GM12878 (cell line): Measurements from ENCODE around the gene KCNK1. TPM values are rescaled to one million over a fixed set of nuclear protein-coding genes. Genes with fewer than 3 reads are reported as not detected.

Experiments
- ATAC-seq: fragments of 200-7000 bp; cut with Tn5 transposase; 3 replicates; pipeline ENCODE4 v1.9.1; 2020; ENCODE audit warnings: mild to moderate bottlenecking, moderate library complexity
- BruUV-seq: library from RNA; stranded (reverse); fragments of 400-500 nt; replicated peaks from 2 replicates; lab custom pipeline; 2021; lab: Mats Ljungman, UMichigan
- CTCF ChIA-PET: fragments of 300-600 bp; sonication (Branson Sonifier 250); formaldehyde crosslinking; extraction: SDS; loops from one replicate; lab custom pipeline; 2021; ENCODE audit warnings: inconsistent platforms; lab: Yijun Ruan, JAX
- POLR2A ChIA-PET: fragments of 350-600 bp; formaldehyde crosslinking; extraction: SDS; loops from one replicate; lab custom pipeline; 2021; ENCODE audit warnings: inconsistent platforms; lab: Charles Lee
- RAD21 ChIA-PET: fragments of 300-600 bp; sonication (Branson Sonifier 250); formaldehyde crosslinking; loops from one replicate; lab custom pipeline; 2023; ENCODE audit warnings: antibody characterized with exemption; ENCODE audit not compliant: unreplicated experiment; lab: Charles Lee
- SMC1A ChIA-PET: fragments of 300-600 bp; sonication (Branson Sonifier 250); formaldehyde crosslinking; loops from one replicate; lab custom pipeline; 2023; ENCODE audit not compliant: unreplicated experiment, uncharacterized antibody; lab: Charles Lee
- DNase-seq: peaks from one replicate; pipeline ENCODE4 v3.0.0-alpha.2; 2011; ENCODE audit warnings: low read depth, low spot score
- FAIRE-seq: peaks from 3 replicates; lab custom pipeline; 2011; peaks lifted over from hg19 to GRCh38; lab: Jason Lieb, UNC
- H2AFZ ChIP-seq: 2 replicates; pipeline ENCODE4 v1.6.0; 2011; ENCODE audit warnings: low read depth, low read length, control low read depth; ENCODE audit not compliant: control insufficient read depth
- H3K27ac ChIP-seq: 2 replicates; pipeline ENCODE4 v1.5.1; 2011; ENCODE audit warnings: control low read depth; ENCODE audit not compliant: control insufficient read depth, insufficient read depth
- H3K27me3 ChIP-seq, 2 experiments: replicated peaks in 1 of 2; 2 replicates each; pipeline versions ENCODE4 v1.6.0 to v1.6.1; 2011; ENCODE audit warnings: low read length in 1 of 2; ENCODE audit not compliant: control insufficient read depth in 2 of 2, insufficient read depth in 2 of 2
- H3K36me3 ChIP-seq, 2 experiments: 2 replicates each; pipeline ENCODE4 v1.5.1; 2011; ENCODE audit warnings: low read length in 1 of 2; ENCODE audit not compliant: control insufficient read depth in 2 of 2, insufficient read depth in 2 of 2
- H3K4me1 ChIP-seq: 2 replicates; pipeline ENCODE4 v1.6.1; 2011; ENCODE audit warnings: mild to moderate bottlenecking, low read length, moderate library complexity, mixed read lengths; ENCODE audit not compliant: control insufficient read depth, insufficient read depth
- H3K4me2 ChIP-seq: 2 replicates; pipeline ENCODE4 v1.6.0; 2011; ENCODE audit warnings: control low read depth; ENCODE audit not compliant: control insufficient read depth, insufficient read depth
- H3K4me3 ChIP-seq: fragments of 200-600 bp; sonication (generic); 2 replicates; pipeline ENCODE4 v1.5.1; 2016
- H3K79me2 ChIP-seq: 2 replicates; pipeline ENCODE4 v1.6.0; 2011; ENCODE audit warnings: low read length; ENCODE audit not compliant: control insufficient read depth, insufficient read depth
- H3K9ac ChIP-seq: 2 replicates; pipeline ENCODE4 v1.8.0; 2011; ENCODE audit warnings: low read length, control low read depth, mixed read lengths; ENCODE audit not compliant: control insufficient read depth, insufficient read depth
- H3K9me3 ChIP-seq: replicated peaks from 3 replicates; pipeline ENCODE4 v1.5.1; 2011; ENCODE audit warnings: mild to moderate bottlenecking, low read length; ENCODE audit not compliant: control insufficient read depth, insufficient read depth
- H4K20me1 ChIP-seq: 2 replicates; pipeline ENCODE4 v1.6.0; 2011; ENCODE audit not compliant: control insufficient read depth, insufficient read depth
- BCL11A ChIP-seq: IDR thresholded peaks from 2 replicates; pipeline ENCODE4 v1.6.1; 2011; ENCODE audit warnings: low read depth, low read length
- BHLHE40 ChIP-seq, 2 experiments: fragments of 450-650 bp in 1 of 2; IDR thresholded peaks; 2 replicates each; pipeline ENCODE4 v1.6.1; 2011 to 2017; ENCODE audit warnings: low read depth in 2 of 2, borderline replicate concordance in 1 of 2, improper control_type of control experiment in 1 of 2, low read length in 1 of 2, mild to moderate bottlenecking in 1 of 2
- CBX5 ChIP-seq: sonication (generic); IDR thresholded peaks from 2 replicates; pipeline ENCODE4 v1.6.1; 2016; ENCODE audit warnings: low read depth, moderate library complexity, mild to moderate bottlenecking, inconsistent platforms
- CEBPZ ChIP-seq: fragments of 150-350 bp; IDR thresholded peaks from 2 replicates; pipeline ENCODE4 v1.6.1; 2016; ENCODE audit warnings: low read depth, low read length
- CHD4 ChIP-seq: fragments of 200-600 bp; sonication (generic); IDR thresholded peaks from 2 replicates; pipeline ENCODE4 v1.6.1; 2016; ENCODE audit warnings: mild to moderate bottlenecking
- DPF2 ChIP-seq: fragments of 450-650 bp; IDR thresholded peaks from 2 replicates; pipeline ENCODE4 v1.6.1; 2017; ENCODE audit warnings: mild to moderate bottlenecking
- EGR1 ChIP-seq, 2 experiments: IDR thresholded peaks; 1 replicate in 1 of 2; 2 replicates in 1 of 2; pipeline ENCODE4 v1.6.1; 2011 to 2012; ENCODE audit warnings: low read depth in 2 of 2, low read length in 2 of 2, borderline replicate concordance in 1 of 2, mild to moderate bottlenecking in 1 of 2, moderate library complexity in 1 of 2
- FOS ChIP-seq: IDR thresholded peaks from 3 replicates; pipeline ENCODE4 v1.6.1; 2011; ENCODE audit warnings: borderline replicate concordance; ENCODE audit not compliant: insufficient read length; ENCODE audit errors: extremely low read depth
- FOXM1 ChIP-seq: IDR thresholded peaks from 2 replicates; pipeline ENCODE4 v1.6.1; 2012; ENCODE audit warnings: low read depth, mild to moderate bottlenecking, inconsistent platforms, low read length, moderate library complexity
- IKZF2 ChIP-seq, 2 experiments: fragments of 450-650 bp; IDR thresholded peaks; 2 replicates each; pipeline ENCODE4 v1.6.1; 2017; ENCODE audit warnings: mild to moderate bottlenecking in 2 of 2, moderate library complexity in 2 of 2
- IRF5 ChIP-seq: fragments of 450-650 bp; IDR thresholded peaks from 2 replicates; pipeline ENCODE4 v1.6.1; 2017; ENCODE audit warnings: borderline replicate concordance
- MXI1 ChIP-seq: fragments of 150-350 bp; IDR thresholded peaks from 2 replicates; pipeline ENCODE4 v1.6.1; 2011; ENCODE audit warnings: low read depth, mild to moderate bottlenecking, inconsistent platforms, low read length, improper control_type of control experiment
- NFIC ChIP-seq: IDR thresholded peaks from 2 replicates; pipeline ENCODE4 v1.6.1; 2012; ENCODE audit warnings: low read depth, mild to moderate bottlenecking, inconsistent platforms, low read length, moderate library complexity
- PAX5 ChIP-seq: IDR thresholded peaks from 2 replicates; pipeline ENCODE4 v1.6.1; 2011; ENCODE audit warnings: low read depth, low read length, borderline replicate concordance
- PAX8 ChIP-seq: fragments of 450-650 bp; IDR thresholded peaks from 2 replicates; pipeline ENCODE4 v1.6.1; 2017; ENCODE audit warnings: mild to moderate bottlenecking, moderate library complexity
- RCOR1 ChIP-seq: conservative IDR thresholded peaks from 2 replicates; pipeline ENCODE4 v1.6.1; 2012; ENCODE audit warnings: low read depth, low read length, improper control_type of control experiment
- SKIL ChIP-seq: fragments of 450-650 bp; IDR thresholded peaks from 2 replicates; pipeline ENCODE4 v1.6.1; 2017; ENCODE audit warnings: mild to moderate bottlenecking, low read depth, inconsistent platforms; ENCODE audit not compliant: poor library complexity, severe bottlenecking
- TCF12 ChIP-seq: IDR thresholded peaks from 2 replicates; pipeline ENCODE4 v1.6.1; 2011; ENCODE audit warnings: low read depth, mild to moderate bottlenecking, low read length
- ZBED1 ChIP-seq: IDR thresholded peaks from 2 replicates; pipeline ENCODE4 v1.6.1; 2016; ENCODE audit warnings: borderline replicate concordance
- WGBS: methylation state at CpG from one replicate; pipeline ENCODE4 v1.1.6; 2016; ENCODE audit warnings: low lambda C conversion rate; ENCODE audit not compliant: insufficient replicate concordance, insufficient coverage; ENCODE audit errors: missing lambda C conversion rate; 5-methylcytosine and 5-hydroxymethylcytosine counted together
- in situ Hi-C: fragments of 300-500 bp; cut with MboI; formaldehyde crosslinking; loops from 9 replicates; pipeline ENCODE4 v1.14.3; 2018; ENCODE audit warnings: mixed read lengths
- intact Hi-C: fragments of 100-400 bp; cut with micrococcal nuclease; formaldehyde crosslinking; loops from one replicate; pipeline ENCODE4 v1.14.2; 2022; ENCODE audit not compliant: unreplicated experiment
- polyA plus RNA-seq, 11 experiments: library from polyadenylated mRNA; depleted of rRNA in 4 of 11; unstranded in 6 of 11; stranded (reverse) in 5 of 11; fragments of >200 nt; fragmentation: Nextera tagmentation in 4 of 11; fragmentation: Illumina TruSeq in 1 of 11; extraction: Ambion mirVana in 4 of 11; extraction: Trizol in 1 of 11; gene quantifications; 1 replicate in 1 of 11; 2 replicates in 10 of 11; pipeline versions ENCODE4 v1.2.1 to v1.2.3, GENCODE V29; 2011 to 2016; ENCODE audit warnings: inconsistent platforms in 2 of 11, missing spikeins in 2 of 11, low read depth in 1 of 11
- total RNA-seq, 4 experiments: library from RNA; depleted of rRNA in 3 of 4; stranded (reverse); fragments of >200 nt in 3 of 4; fragmentation: Illumina TruSeq in 1 of 4; extraction: Trizol in 1 of 4; gene quantifications; 2 replicates each; pipeline versions ENCODE4 v1.2.1 to v1.2.3, GENCODE V29; 2013 to 2021

Gene KCNK1
- total and polyA plus RNA-seq, 10 of the 15 experiments (the other 5 are each of a cell fraction or from before 2014, with no cell fraction given), result 9.4 to 27.6 (median 15.1) TPM

GRCh38 chr1:233627376-233627775, 13.5 kb downstream of the KCNK1 start:
- no peaks in the 10 kb centered on the region for H4K20me1 ChIP-seq
- no peaks in the 10 kb centered on the region for H3K27me3 ChIP-seq
- intact Hi-C loops (no loop called here), in situ Hi-C loops (no loop called here)
- H3K27ac ChIP-seq, result no peak overlapping the region
- H3K4me3 ChIP-seq, result no peak overlapping the region
- ATAC-seq, result no peak
- no peak for FAIRE-seq
- no peak for DNase-seq
- CTCF ChIA-PET, result interaction anchor here (1.0 to 1.7 kb wide), 2 partner anchors 10 to 109 kb away, joined by 3 read pairs; no protein-coding TSS in a partner anchor
- 41% methylated on average over 6 of the region's 11 CpGs for WGBS
- no peak overlapping the region for H3K9ac ChIP-seq
- TF ChIP-seq ZBED1, result no peak
- no peak for TF ChIP-seq PAX8
- no peak for TF ChIP-seq BCL11A
- no peak for TF ChIP-seq RCOR1
- TF ChIP-seq CBX5, result no peak
- no peak for TF ChIP-seq DPF2
- no peak for TF ChIP-seq TCF12
- no peak for TF ChIP-seq IRF5
- TF ChIP-seq EGR1 (IDR thresholded peaks at IDR 0.05; ENCODE audit: borderline replicate concordance in 1 of 2, low read depth in 2 of 2, low read length in 2 of 2), result no peak
- TF ChIP-seq PAX5, result no peak
- no peak for TF ChIP-seq IKZF2 (IDR thresholded peaks at IDR 0.05)
- TF ChIP-seq SKIL, result no peak
- TF ChIP-seq BHLHE40 (IDR thresholded peaks at IDR 0.05; ENCODE audit: borderline replicate concordance in 1 of 2, low read depth in 2 of 2, low read length in 1 of 2), result no peak
- TF ChIP-seq CHD4, result no peak
- TF ChIP-seq FOXM1, result no peak
- TF ChIP-seq FOS, result no peak
- no peak for TF ChIP-seq CEBPZ
- no peak for TF ChIP-seq MXI1
- TF ChIP-seq NFIC, result no peak
- no peaks in the 10 kb centered on the region for H3K79me2 ChIP-seq
- no peaks in the 10 kb centered on the region for H3K9me3 ChIP-seq
- peaks cover 0 to 5% of the 10 kb centered on the region in 2 experiments; a peak in 2 of 4 replicates for H3K36me3 ChIP-seq
- SMC1A ChIA-PET, result interaction anchor here (1.3 to 2.1 kb wide), 5 partner anchors 10 to 186 kb away, joined by 3 to 9 read pairs (median 4); no protein-coding TSS in a partner anchor
- RAD21 ChIA-PET, result interaction anchor here (2.3 kb wide), 1 partner anchor 186 kb away, joined by 8 read pairs; no protein-coding TSS in a partner anchor
- H3K4me2 ChIP-seq, result no peak overlapping the region; the same call in 1 of the 2 replicates
- BruUV-seq, result no TSS peak
- no peak overlapping the region for H2AFZ ChIP-seq
- H3K4me1 ChIP-seq, result peaks cover 3% of the 10 kb centered on the region; the same call in 1 of the 2 replicates
- POLR2A ChIA-PET, result interaction anchor here (1.0 kb wide), 1 partner anchor 12 kb away, joined by 3 read pairs; no protein-coding TSS in a partner anchor
